HCT116 (cell line): Measurements from ENCODE around the gene MIP. TPM values are rescaled to one million over a fixed set of nuclear protein-coding genes. Genes with fewer than 3 reads are reported as not detected.

ENCODE experiments used
- ATAC-seq: fragments of 200-7000 bp; cut with Tn5 transposase; 2 replicates; pipeline ENCODE4 v1.9.1; 2020; ENCODE audit warnings: mild to moderate bottlenecking, moderate library complexity
- BruUV-seq: library from RNA; stranded (reverse); fragments of 400-500 nt; replicated peaks from 2 replicates; lab custom pipeline; 2021; lab: Mats Ljungman, UMichigan
- CTCF ChIA-PET: fragments of 300-600 bp; sonication (Branson Sonifier 250); formaldehyde crosslinking; loops from one replicate; lab custom pipeline; 2021; ENCODE audit warnings: antibody characterized with exemption; lab: Charles Lee
- POLR2A ChIA-PET: fragments of 300-600, 350-600 bp; sonication (Branson Sonifier 250); formaldehyde crosslinking; loops from one replicate; lab custom pipeline; 2021; ENCODE audit warnings: antibody characterized with exemption; lab: Charles Lee
- RAD21 ChIA-PET, 2 experiments: fragments of 300-600 bp; sonication (Branson Sonifier 250); formaldehyde crosslinking; loops; one replicate each; lab custom pipeline; 2023; ENCODE audit warnings: low total read pairs in 2 of 2; ENCODE audit not compliant: uncharacterized antibody in 2 of 2, unreplicated experiment in 2 of 2, low non-redundant PET in 1 of 2; lab: Charles Lee
- DNase-seq: peaks from one replicate; pipeline ENCODE4 v3.0.0-alpha.2; 2010; ENCODE audit warnings: low read depth, low spot score
- H2AFZ ChIP-seq: fragments of 200-600 bp; shearing (Covaris generic), sonication (generic); 2 replicates; pipeline ENCODE4 v1.6.1; 2017; ENCODE audit warnings: low read depth, mixed run types, mixed read lengths, antibody characterized with exemption, low read length; ENCODE audit not compliant: poor library complexity, severe bottlenecking
- H3K27ac ChIP-seq: 2 replicates; pipeline ENCODE4 v1.5.1; 2012; ENCODE audit warnings: low read depth, low read length
- H3K27me3 ChIP-seq: fragments of 200-600 bp; sonication (generic); 2 replicates; pipeline ENCODE4 v1.6.1; 2016; ENCODE audit warnings: mixed run types, low read length, mixed read lengths; ENCODE audit not compliant: insufficient read depth
- H3K36me3 ChIP-seq, 2 experiments: fragments of 200-500 bp in 1 of 2; fragments of 200-600 bp in 1 of 2; sonication (Bioruptor generic) in 1 of 2; sonication (generic) in 1 of 2; 2 replicates each; pipeline versions ENCODE4 v1.5.1 to v1.6.1; 2014 to 2016; ENCODE audit warnings: low read length in 2 of 2, inconsistent platforms in 1 of 2, mixed read lengths in 1 of 2, mixed run types in 1 of 2; ENCODE audit not compliant: insufficient read depth in 2 of 2, control insufficient read depth in 1 of 2
- H3K4me1 ChIP-seq, 2 experiments: fragments of 200-600 bp in 1 of 2; sonication (generic) in 1 of 2; 2 replicates each; pipeline versions ENCODE4 v1.5.1 to v1.6.1; 2012 to 2017; ENCODE audit warnings: low read length in 2 of 2, inconsistent platforms in 1 of 2, mild to moderate bottlenecking in 1 of 2, mixed read lengths in 1 of 2, mixed run types in 1 of 2, moderate library complexity in 1 of 2; ENCODE audit not compliant: insufficient read depth in 2 of 2, control insufficient read depth in 1 of 2
- H3K4me2 ChIP-seq: fragments of 200-600 bp; sonication (generic); 2 replicates; pipeline ENCODE4 v1.6.1; 2017; ENCODE audit warnings: mixed run types, low read length, mixed read lengths
- H3K4me3 ChIP-seq, 2 experiments: fragments of 200-600 bp in 1 of 2; sonication (generic) in 1 of 2; replicated peaks in 1 of 2; 2 replicates each; pipeline ENCODE4 v1.5.1; 2011 to 2016; ENCODE audit warnings: low read length in 2 of 2, control low read depth in 1 of 2, low read depth in 1 of 2, mild to moderate bottlenecking in 1 of 2, mixed read lengths in 1 of 2, mixed run types in 1 of 2
- H3K79me2 ChIP-seq: fragments of 200-600 bp; sonication (generic); 2 replicates; pipeline ENCODE4 v1.6.1; 2017; ENCODE audit warnings: mild to moderate bottlenecking, mixed run types, low read length, moderate library complexity, mixed read lengths; ENCODE audit not compliant: insufficient read depth
- H3K9ac ChIP-seq: fragments of 200-600 bp; sonication (generic); 2 replicates; pipeline ENCODE4 v1.6.1; 2016; ENCODE audit warnings: low read length, mixed read lengths
- H3K9me2 ChIP-seq: fragments of 200-600 bp; sonication (generic), shearing (Covaris generic); 2 replicates; pipeline ENCODE4 v1.6.1; 2017; ENCODE audit warnings: mixed run types, mild to moderate bottlenecking, moderate library complexity; ENCODE audit not compliant: insufficient read depth
- H3K9me3 ChIP-seq, 2 experiments: fragments of 200-500 bp in 1 of 2; fragments of 200-600 bp in 1 of 2; sonication (Bioruptor generic) in 1 of 2; sonication (generic) in 1 of 2; 2 replicates each; pipeline ENCODE4 v1.6.1; 2014 to 2017; ENCODE audit warnings: low read length in 2 of 2, mixed read lengths in 2 of 2, inconsistent platforms in 1 of 2, low read depth in 1 of 2, mild to moderate bottlenecking in 1 of 2, mixed run types in 1 of 2, moderate library complexity in 1 of 2; ENCODE audit not compliant: control insufficient read depth in 1 of 2, insufficient read depth in 1 of 2
- H4K20me1 ChIP-seq: fragments of 200-600 bp; sonication (generic), shearing (Covaris generic); 2 replicates; pipeline ENCODE4 v1.6.1; 2017; ENCODE audit warnings: mixed run types, mild to moderate bottlenecking, moderate library complexity; ENCODE audit not compliant: insufficient read depth
- ATF3 ChIP-seq: IDR thresholded peaks from 2 replicates; pipeline ENCODE4 v1.6.1; 2012
- CEBPB ChIP-seq: IDR thresholded peaks from 2 replicates; pipeline ENCODE4 v1.6.1; 2012; ENCODE audit warnings: low read depth
- CTCF ChIP-seq, 3 experiments: fragments of 200-600 bp in 1 of 3; sonication (generic) in 1 of 3; IDR thresholded peaks in 2 of 3; conservative IDR thresholded peaks in 1 of 3; 2 replicates each; pipeline ENCODE4 v1.5.1; 2012 to 2017; ENCODE audit warnings: low read depth in 2 of 3, low read length in 2 of 3, antibody characterized with exemption in 1 of 3, borderline replicate concordance in 1 of 3, control low read depth in 1 of 3, mild to moderate bottlenecking in 1 of 3, mixed read lengths in 1 of 3, mixed run types in 1 of 3, moderate library complexity in 1 of 3; ENCODE audit not compliant: insufficient read depth in 1 of 3
- JUND ChIP-seq: IDR thresholded peaks from 2 replicates; pipeline ENCODE4 v1.6.1; 2012
- RAD21 ChIP-seq: IDR thresholded peaks from 2 replicates; pipeline ENCODE4 v1.6.1; 2012; ENCODE audit warnings: low read depth, mild to moderate bottlenecking
- SIN3A ChIP-seq: IDR thresholded peaks from 2 replicates; pipeline ENCODE4 v1.6.1; 2012; ENCODE audit warnings: low read depth
- SRF ChIP-seq: IDR thresholded peaks from 2 replicates; pipeline ENCODE4 v1.6.1; 2012; ENCODE audit warnings: low read depth
- ZFX ChIP-seq: fragments of 450-650 bp; IDR thresholded peaks from 2 replicates; pipeline ENCODE4 v1.6.1; 2017
- intact Hi-C: fragments of 100-400 bp; cut with micrococcal nuclease; formaldehyde crosslinking; loops from 2 replicates; pipeline ENCODE4 v1.10.0; 2022
- total RNA-seq: library from RNA; stranded (reverse); gene quantifications from one replicate; pipeline ENCODE4 v1.2.1, GENCODE V29; 2021; ENCODE audit not compliant: unreplicated experiment
- TF ChIP-seq, protein P1 (sequence below): IDR thresholded peaks from 2 replicates; pipeline ENCODE4 v1.6.1; 2012; ENCODE audit warnings: low read depth

The MIP gene
- total RNA-seq, 1 experiment from 2014 or later: 0.79 TPM

DNA sequence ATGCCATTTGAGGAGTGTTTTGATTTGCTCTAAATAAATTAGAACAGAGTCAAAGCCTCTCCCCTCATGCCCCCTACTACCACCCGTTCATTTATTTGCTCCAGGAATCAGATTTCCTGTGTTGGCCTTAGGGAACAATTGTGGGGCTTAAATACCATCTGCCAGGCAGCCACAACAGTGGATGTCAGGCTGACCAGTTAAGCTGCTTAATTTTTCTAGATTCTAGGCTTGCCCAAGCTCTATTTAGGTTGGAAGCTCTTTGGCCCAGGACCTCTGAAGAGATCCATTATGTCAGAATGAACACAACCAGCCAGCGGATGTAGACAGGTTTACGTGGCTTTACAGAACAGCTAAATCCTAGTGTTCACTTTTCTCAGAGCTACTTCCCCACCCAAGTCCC is 4.2 kb downstream of the MIP start:
- no peaks in the 10 kb centered on the region for H3K27me3 ChIP-seq
- ATAC-seq (no peak), DNase-seq (no peak)
- no TSS peak for BruUV-seq
- H4K20me1 ChIP-seq: no peaks in the 10 kb centered on the region
- no peaks in the 10 kb centered on the region for H3K36me3 ChIP-seq
- CTCF ChIA-PET: interaction anchor here (0.6 to 0.9 kb wide), 2 partner anchors 10 to 14 kb away, joined by 3 to 4 read pairs; no protein-coding TSS in a partner anchor
- no peaks in the 10 kb centered on the region for H3K9me3 ChIP-seq
- peaks cover 5 to 21% of the 10 kb centered on the region in 2 experiments; a peak in 3 of 4 replicates for H3K4me1 ChIP-seq
- no peak for TF ChIP-seq JUND
- TF ChIP-seq SRF: no peak
- TF ChIP-seq CEBPB: no peak
- TF ChIP-seq, protein P1, sequence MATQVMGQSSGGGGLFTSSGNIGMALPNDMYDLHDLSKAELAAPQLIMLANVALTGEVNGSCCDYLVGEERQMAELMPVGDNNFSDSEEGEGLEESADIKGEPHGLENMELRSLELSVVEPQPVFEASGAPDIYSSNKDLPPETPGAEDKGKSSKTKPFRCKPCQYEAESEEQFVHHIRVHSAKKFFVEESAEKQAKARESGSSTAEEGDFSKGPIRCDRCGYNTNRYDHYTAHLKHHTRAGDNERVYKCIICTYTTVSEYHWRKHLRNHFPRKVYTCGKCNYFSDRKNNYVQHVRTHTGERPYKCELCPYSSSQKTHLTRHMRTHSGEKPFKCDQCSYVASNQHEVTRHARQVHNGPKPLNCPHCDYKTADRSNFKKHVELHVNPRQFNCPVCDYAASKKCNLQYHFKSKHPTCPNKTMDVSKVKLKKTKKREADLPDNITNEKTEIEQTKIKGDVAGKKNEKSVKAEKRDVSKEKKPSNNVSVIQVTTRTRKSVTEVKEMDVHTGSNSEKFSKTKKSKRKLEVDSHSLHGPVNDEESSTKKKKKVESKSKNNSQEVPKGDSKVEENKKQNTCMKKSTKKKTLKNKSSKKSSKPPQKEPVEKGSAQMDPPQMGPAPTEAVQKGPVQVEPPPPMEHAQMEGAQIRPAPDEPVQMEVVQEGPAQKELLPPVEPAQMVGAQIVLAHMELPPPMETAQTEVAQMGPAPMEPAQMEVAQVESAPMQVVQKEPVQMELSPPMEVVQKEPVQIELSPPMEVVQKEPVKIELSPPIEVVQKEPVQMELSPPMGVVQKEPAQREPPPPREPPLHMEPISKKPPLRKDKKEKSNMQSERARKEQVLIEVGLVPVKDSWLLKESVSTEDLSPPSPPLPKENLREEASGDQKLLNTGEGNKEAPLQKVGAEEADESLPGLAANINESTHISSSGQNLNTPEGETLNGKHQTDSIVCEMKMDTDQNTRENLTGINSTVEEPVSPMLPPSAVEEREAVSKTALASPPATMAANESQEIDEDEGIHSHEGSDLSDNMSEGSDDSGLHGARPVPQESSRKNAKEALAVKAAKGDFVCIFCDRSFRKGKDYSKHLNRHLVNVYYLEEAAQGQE: no peak
- no peak for TF ChIP-seq CTCF (IDR thresholded peaks at IDR 0.05 in 2 of 3, conservative IDR thresholded peaks at IDR 0.05 in 1 of 3; ENCODE audit: borderline replicate concordance in 1 of 3, insufficient read depth in 1 of 3, low read depth in 2 of 3, low read length in 2 of 3)
- TF ChIP-seq ZFX: no peak
- no peak for TF ChIP-seq SIN3A
- TF ChIP-seq RAD21: no peak
- TF ChIP-seq ATF3: no peak
- RAD21 ChIA-PET: no interaction called here
- peak overlapping the region; percentile 17 for H2AFZ ChIP-seq
- H3K79me2 ChIP-seq: peaks cover 21% of the 10 kb centered on the region
- H3K9ac ChIP-seq: peak overlapping the region; percentile 92; the same call in 1 of the 2 replicates
- H3K9me2 ChIP-seq: no peaks in the 10 kb centered on the region
- intact Hi-C loops: no loop called here
- no peak overlapping the region for H3K4me3 ChIP-seq
- peak overlapping the region; percentile 85; the same call in 1 of the 2 replicates for H3K27ac ChIP-seq
- POLR2A ChIA-PET: no interaction called here
- peak overlapping the region; percentile 81; the same call in 1 of the 2 replicates for H3K4me2 ChIP-seq
